GM21528 (cell line): Measurements from ENCODE around the gene LEMD3.
A peak's percentile ranks its signal among the peaks of the same experiment; 100 is the strongest.

Experiments
- ATAC-seq: cut with Tn5 transposase; IDR thresholded peaks from one replicate; pipeline ENCODE4 v1.9.1; 2021; ENCODE audit warnings: mild to moderate bottlenecking, moderate library complexity; ENCODE audit not compliant: unreplicated experiment, low FRiP score

The LEMD3 gene

GRCh38 chr12:65204886-65205525 lies 35.6 kb downstream of the LEMD3 start:
- no peak for ATAC-seq

- ATAC-seq = peak; percentile 59
These were observed 36.5 kb downstream of the LEMD3 start for GRCh38 chr12:65205886-65206285.

GRCh38 chr12:65208125-65208524 lies 38.7 kb downstream of the LEMD3 start:
- ATAC-seq = no peak

- no peak for ATAC-seq
These were observed 39.7 kb downstream of the LEMD3 start for GRCh38 chr12:65208964-65209654.

- ATAC-seq = peak; percentile 91
These were observed 40.3 kb downstream of the LEMD3 start for GRCh38 chr12:65209655-65210043.

GRCh38 chr12:65217086-65217485 lies 47.7 kb downstream of the LEMD3 start:
- no peak for ATAC-seq

GRCh38 chr12:65220761-65221160 lies 51.4 kb downstream of the LEMD3 start:
- no peak for ATAC-seq

GRCh38 chr12:65229441-65229840 lies 60.1 kb downstream of the LEMD3 start:
- no peak for ATAC-seq

- no peak for ATAC-seq
These were observed 63.2 kb downstream of the LEMD3 start for GRCh38 chr12:65232476-65233077.

- no peak for ATAC-seq
These were observed 67.8 kb downstream of the LEMD3 start for GRCh38 chr12:65237153-65237552.

GRCh38 chr12:65238609-65239008 lies 69.2 kb downstream of the LEMD3 start:
- no peak for ATAC-seq

GRCh38 chr12:65248656-65249633 lies 79.6 kb downstream of the LEMD3 start:
- no peak for ATAC-seq

- ATAC-seq = no peak
These were observed 83.1 kb downstream of the LEMD3 start for GRCh38 chr12:65252515-65252914.

- ATAC-seq = no peak
These were observed 88.6 kb downstream of the LEMD3 start for GRCh38 chr12:65257986-65258385.

GRCh38 chr12:65259501-65259900 lies 90.1 kb downstream of the LEMD3 start:
- no peak for ATAC-seq

GRCh38 chr12:65263777-65264176 lies 94.4 kb downstream of the LEMD3 start:
- no peak for ATAC-seq

GRCh38 chr12:65266408-65266807 lies 97.0 kb downstream of the LEMD3 start:
- ATAC-seq = no peak

- no peak for ATAC-seq
These were observed 100.2 kb downstream of the LEMD3 start for GRCh38 chr12:65269603-65270002.

GRCh38 chr12:65274602-65275272 lies 105.4 kb downstream of the LEMD3 start:
- ATAC-seq = no peak

- ATAC-seq = no peak
These were observed 106.2 kb downstream of the LEMD3 start for GRCh38 chr12:65275627-65276026.
